Esophagus muscularis mucosa (tissue), 4 donors: ENCODE results near the gene PDE3A.

Experiments
- EP300 ChIP-seq: sonication (generic); formaldehyde crosslinking; IDR thresholded peaks from one replicate; pipeline ENCODE4 v1.6.1; 2017; ENCODE audit warnings: antibody characterized with exemption
- POLR2A ChIP-seq: fragments of 450-650 bp; IDR thresholded peaks from one replicate; pipeline ENCODE4 v1.6.1; 2017; ENCODE audit warnings: antibody characterized with exemption, moderate library complexity, mild to moderate bottlenecking, low read depth
- POLR2AphosphoS5 ChIP-seq, 2 donors: sonication (generic); formaldehyde crosslinking; IDR thresholded peaks; one replicate each; pipeline ENCODE4 v1.6.1; 2017; ENCODE audit warnings: antibody characterized with exemption in 2 of 2
- TF ChIP-seq, protein P1 (sequence below), 3 experiments: fragments of 200-600 bp in 2 of 3; fragments of 450-650 bp in 1 of 3; sonication (generic) in 2 of 3; IDR thresholded peaks; one replicate each; pipeline ENCODE4 v1.5.1; 2017 to 2019; ENCODE audit warnings: antibody characterized with exemption in 3 of 3, mild to moderate bottlenecking in 2 of 3, moderate library complexity in 1 of 3

DNA sequence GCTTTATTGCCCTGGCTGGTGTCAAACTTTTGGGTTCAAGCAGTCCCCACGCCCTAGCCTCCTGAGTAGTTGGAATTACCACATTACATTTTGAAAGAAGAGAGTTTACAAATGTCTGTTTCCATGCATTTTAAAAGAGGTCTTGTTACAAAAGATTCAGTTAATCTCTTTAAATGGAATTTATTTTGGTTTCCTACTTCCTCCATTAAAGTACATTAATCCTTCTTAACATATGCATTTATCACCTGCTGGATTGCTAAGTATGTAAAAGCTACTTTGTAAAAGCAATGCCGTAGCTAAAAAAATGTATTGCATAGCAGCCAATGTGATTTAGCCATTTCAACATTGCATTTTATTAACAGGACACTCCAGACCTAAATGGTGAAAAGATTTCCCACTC lies 80.4 kb downstream of the PDE3A start:
- TF ChIP-seq, protein P1, sequence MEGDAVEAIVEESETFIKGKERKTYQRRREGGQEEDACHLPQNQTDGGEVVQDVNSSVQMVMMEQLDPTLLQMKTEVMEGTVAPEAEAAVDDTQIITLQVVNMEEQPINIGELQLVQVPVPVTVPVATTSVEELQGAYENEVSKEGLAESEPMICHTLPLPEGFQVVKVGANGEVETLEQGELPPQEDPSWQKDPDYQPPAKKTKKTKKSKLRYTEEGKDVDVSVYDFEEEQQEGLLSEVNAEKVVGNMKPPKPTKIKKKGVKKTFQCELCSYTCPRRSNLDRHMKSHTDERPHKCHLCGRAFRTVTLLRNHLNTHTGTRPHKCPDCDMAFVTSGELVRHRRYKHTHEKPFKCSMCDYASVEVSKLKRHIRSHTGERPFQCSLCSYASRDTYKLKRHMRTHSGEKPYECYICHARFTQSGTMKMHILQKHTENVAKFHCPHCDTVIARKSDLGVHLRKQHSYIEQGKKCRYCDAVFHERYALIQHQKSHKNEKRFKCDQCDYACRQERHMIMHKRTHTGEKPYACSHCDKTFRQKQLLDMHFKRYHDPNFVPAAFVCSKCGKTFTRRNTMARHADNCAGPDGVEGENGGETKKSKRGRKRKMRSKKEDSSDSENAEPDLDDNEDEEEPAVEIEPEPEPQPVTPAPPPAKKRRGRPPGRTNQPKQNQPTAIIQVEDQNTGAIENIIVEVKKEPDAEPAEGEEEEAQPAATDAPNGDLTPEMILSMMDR (IDR thresholded peaks at IDR 0.05) = no peak
- TF ChIP-seq POLR2A (no peak), EP300 (no peak), POLR2AphosphoS5 (IDR thresholded peaks at IDR 0.05) (no peak)
